Skeletal muscle cell (primary cell): ENCODE data around the gene C2CD4C.
A peak's percentile ranks its signal among the peaks of the same experiment; 100 is the strongest.
"Not testable (repeated sequence)": the region's sequence is repeated elsewhere in the genome, so short reads cannot be mapped to it uniquely, and the experiment has no call there.

Experiments
- DNase-seq: peaks from one replicate; pipeline ENCODE4 v3.0.0-alpha.2; 2010; ENCODE audit warnings: low read depth
- H3K4me3 ChIP-seq: 2 replicates; pipeline ENCODE4 v1.5.1; 2011; ENCODE audit warnings: low read depth, mild to moderate bottlenecking, control low read depth, low read length, moderate library complexity

The C2CD4C gene

GRCh38 chr19:408902-409515 lies at the start of gene C2CD4C:
C2CD4C (minus strand) TSS chr19:409147; CDS start chr19:408361, 786 bp downstream.
- peak within 1 kb of the TSS; percentile 31 for H3K4me3 ChIP-seq
- DNase-seq, result no peak

GRCh38 chr19:458091-459042 lies 49.4 kb upstream of the C2CD4C start:
- DNase-seq, result no peak
- no peak overlapping the region for H3K4me3 ChIP-seq

GRCh38 chr19:457636-458035 lies 48.7 kb upstream of the C2CD4C start:
- no peak for DNase-seq
- H3K4me3 ChIP-seq, result no peak overlapping the region

GRCh38 chr19:456547-457110 lies 47.7 kb upstream of the C2CD4C start:
- no peak overlapping the region for H3K4me3 ChIP-seq
- no peak for DNase-seq

GRCh38 chr19:455851-456546 lies 47.1 kb upstream of the C2CD4C start:
- H3K4me3 ChIP-seq, result no peak overlapping the region
- DNase-seq, result no peak

GRCh38 chr19:455031-455705 lies 46.2 kb upstream of the C2CD4C start:
- H3K4me3 ChIP-seq, result no peak overlapping the region
- DNase-seq, result no peak

- DNase-seq, result no peak
- no peak overlapping the region for H3K4me3 ChIP-seq
Observed at GRCh38 chr19:453606-454005, 44.7 kb upstream of the C2CD4C start.

- H3K4me3 ChIP-seq, result no peak overlapping the region
- DNase-seq, result no peak
Observed at GRCh38 chr19:452829-453228, 43.9 kb upstream of the C2CD4C start.

GRCh38 chr19:450912-451481 lies 42.0 kb upstream of the C2CD4C start:
- not testable (repeated sequence) for DNase-seq, H3K4me3 ChIP-seq

GRCh38 chr19:449916-450315 lies 41.0 kb upstream of the C2CD4C start:
- no peak overlapping the region for H3K4me3 ChIP-seq
- DNase-seq, result no peak

GRCh38 chr19:447816-448560 lies 39.0 kb upstream of the C2CD4C start:
- DNase-seq, result no peak

GRCh38 chr19:447064-447426 lies 38.1 kb upstream of the C2CD4C start:
- DNase-seq, result no peak
- no peak overlapping the region for H3K4me3 ChIP-seq

More at GRCh38 chr19:447816-448560, 39.0 kb upstream of the C2CD4C start:
- H3K4me3 ChIP-seq, result no peak overlapping the region

- DNase-seq, result no peak
- no peak overlapping the region for H3K4me3 ChIP-seq
Observed at GRCh38 chr19:444677-445210, 35.8 kb upstream of the C2CD4C start.

- no peak for DNase-seq
- no peak overlapping the region for H3K4me3 ChIP-seq
Observed at GRCh38 chr19:443005-443404, 34.1 kb upstream of the C2CD4C start.

- DNase-seq, result no peak
Observed at GRCh38 chr19:442085-442484, 33.1 kb upstream of the C2CD4C start.

GRCh38 chr19:441213-441836 lies 32.4 kb upstream of the C2CD4C start:
- no peak for DNase-seq
- H3K4me3 ChIP-seq, result no peak overlapping the region

More at GRCh38 chr19:442085-442484, 33.1 kb upstream of the C2CD4C start:
- no peak overlapping the region for H3K4me3 ChIP-seq

GRCh38 chr19:440391-441212 lies 31.7 kb upstream of the C2CD4C start:
- no peak for DNase-seq
- no peak overlapping the region for H3K4me3 ChIP-seq
